Testis (tissue), 3 donors: ENCODE results near the gene SBNO2. TPM values are rescaled to one million over a fixed set of nuclear protein-coding genes. Genes with fewer than 3 reads are reported as not detected.
A peak's percentile ranks its signal among the peaks of the same experiment; 100 is the strongest.

Source experiments
- DNase-seq: peaks from one replicate; pipeline ENCODE4 v3.0.0-alpha.2; 2019
- H3K27ac ChIP-seq, 2 donors: fragments of 200-600 bp; sonication (generic); one replicate each; pipeline ENCODE4 v1.5.1; 2019
- H3K27me3 ChIP-seq: fragments of 200-600 bp; sonication (generic); one replicate; pipeline ENCODE4 v1.5.1; 2019
- H3K36me3 ChIP-seq: fragments of 200-600 bp; sonication (generic); one replicate; pipeline ENCODE4 v1.5.1; 2017; ENCODE audit warnings: low read depth; ENCODE audit errors: missing control alignments
- H3K4me1 ChIP-seq: fragments of 200-600 bp; sonication (generic); one replicate; pipeline ENCODE4 v1.5.1; 2019
- H3K4me3 ChIP-seq, 2 donors: fragments of 200-600 bp; sonication (generic); one replicate each; pipeline ENCODE4 v1.5.1; 2017 to 2019
- H3K9me3 ChIP-seq: fragments of 200-600 bp; sonication (generic); one replicate; pipeline ENCODE4 v1.5.1; 2017
- CTCF ChIP-seq, 3 experiments: fragments of 450-650 bp in 2 of 3; fragments of 200-600 bp in 1 of 3; sonication (generic) in 1 of 3; IDR thresholded peaks; one replicate each; pipeline ENCODE4 v1.5.1; 2016 to 2019; ENCODE audit warnings: antibody characterized with exemption in 3 of 3, mild to moderate bottlenecking in 2 of 3, moderate library complexity in 1 of 3
- POLR2A ChIP-seq: fragments of 450-650 bp; IDR thresholded peaks from one replicate; pipeline ENCODE4 v1.6.1; 2017; ENCODE audit warnings: antibody characterized with exemption, mild to moderate bottlenecking, moderate library complexity
- WGBS, 2 donors: methylation state at CpG; one replicate each; pipeline ENCODE4 v1.1.5; 2018; 5-methylcytosine and 5-hydroxymethylcytosine counted together
- intact Hi-C: fragments of 100-400 bp; cut with DNase I; formaldehyde crosslinking; loops from one replicate; pipeline ENCODE4 v1.15.1; 2023; ENCODE audit warnings: low total_unique reads
- polyA plus RNA-seq: library from polyadenylated mRNA; stranded (reverse); fragments of 350-450 nt; fragmentation: Illumina TruSeq; extraction: RNeasy Lipid Tissue Mini Kit (QIAGEN cat#74804); gene quantifications from one replicate; pipeline ENCODE4 v1.2.3, GENCODE V29; 2014; ENCODE audit warnings: low read depth, low replicate concordance; ENCODE audit not compliant: insufficient read depth
- total RNA-seq, 2 donors: library from RNA; depleted of rRNA; stranded (reverse); fragments of >200 nt; gene quantifications; one replicate each; pipeline ENCODE4 v1.2.3, GENCODE V29; 2016

The SBNO2 gene
- total and polyA plus RNA-seq, 3 donors from 2014 or later, result 34.3 to 65.0 (median 58.9) TPM

- H3K9me3 ChIP-seq, result no peaks in the 10 kb centered on the region
- no peaks in the 10 kb centered on the region for H3K27me3 ChIP-seq
- TF ChIP-seq CTCF (IDR thresholded peaks at IDR 0.05), result no peak
- H3K36me3 ChIP-seq, result no peaks in the 10 kb centered on the region
- intact Hi-C loops, result no loop called here
- 53 to 66% methylated on average over 9 to 12 of the region's 12 CpGs for WGBS, 2 donors
- H3K27ac ChIP-seq, result peak overlapping the region; percentile 39 to 86
- peaks cover 43% of the 10 kb centered on the region for H3K4me1 ChIP-seq
- H3K4me3 ChIP-seq, result no peak overlapping the region
- DNase-seq, result peak; percentile 66
Measured at GRCh38 chr19:1151037-1151724, 22.9 kb downstream of the SBNO2 start.

- Histone ChIP-seq H3K4me1 (peaks cover 38% of the 10 kb centered on the region), H3K9me3 (no peaks in the 10 kb centered on the region), H3K36me3 (no peaks in the 10 kb centered on the region), H3K4me3 (no peak overlapping the region), H3K27ac (peak overlapping the region; percentile 39 to 86), H3K27me3 (no peaks in the 10 kb centered on the region)
- no peak for DNase-seq
- intact Hi-C loops, result no loop called here
- TF ChIP-seq POLR2A, result no peak
- TF ChIP-seq CTCF (IDR thresholded peaks at IDR 0.05), result no peak
- WGBS, 2 donors, result 81 to 82% methylated on average over 15 to 33 of the region's 33 CpGs
Measured at GRCh38 chr19:1150333-1151036, 23.6 kb downstream of the SBNO2 start.

GRCh38 chr19:1149259-1150045, 24.6 kb downstream of the SBNO2 start:
- H3K27me3 ChIP-seq, result no peaks in the 10 kb centered on the region
- H3K4me1 ChIP-seq, result peaks cover 28% of the 10 kb centered on the region
- intact Hi-C loops, result no loop called here
- H3K4me3 ChIP-seq, result no peak overlapping the region
- no peak for DNase-seq
- no peaks in the 10 kb centered on the region for H3K36me3 ChIP-seq
- WGBS, 2 donors, result 91 to 96% methylated on average over 6 to 36 of the region's 39 CpGs
- no peak overlapping the region for H3K27ac ChIP-seq
- H3K9me3 ChIP-seq, result no peaks in the 10 kb centered on the region
- TF ChIP-seq POLR2A (no peak), CTCF (IDR thresholded peaks at IDR 0.05) (no peak)

GRCh38 chr19:1147934-1148549, 26.0 kb downstream of the SBNO2 start:
- WGBS, 2 donors, result 84 to 87% methylated on average over 8 to 14 of the region's 15 CpGs

More at GRCh38 chr19:1147934-1148549, 26.0 kb downstream of the SBNO2 start:
- H3K9me3 ChIP-seq, result no peaks in the 10 kb centered on the region
- no peak overlapping the region for H3K27ac ChIP-seq
- no peak overlapping the region for H3K4me3 ChIP-seq
- peaks cover 24% of the 10 kb centered on the region for H3K4me1 ChIP-seq
- TF ChIP-seq POLR2A, result no peak
- no peak for TF ChIP-seq CTCF (IDR thresholded peaks at IDR 0.05)
- intact Hi-C loops, result no loop called here
- no peaks in the 10 kb centered on the region for H3K36me3 ChIP-seq
- H3K27me3 ChIP-seq, result no peaks in the 10 kb centered on the region
- DNase-seq, result no peak
